Thyroid gland (tissue), 4 donors: ENCODE results near the gene ASGR1.

Experiments used
- CTCF ChIP-seq, 6 experiments: fragments of 200-600 bp in 3 of 6; fragments of 450-650 bp in 3 of 6; sonication (generic) in 3 of 6; IDR thresholded peaks; one replicate each; pipeline ENCODE4 v1.5.1; 2016 to 2019; ENCODE audit warnings: antibody characterized with exemption in 6 of 6, mild to moderate bottlenecking in 2 of 6, inconsistent platforms in 1 of 6, moderate library complexity in 1 of 6
- POLR2A ChIP-seq, 2 donors: fragments of 450-650 bp; IDR thresholded peaks; one replicate each; pipeline ENCODE4 v1.6.1; 2017; ENCODE audit warnings: antibody characterized with exemption in 2 of 2, mild to moderate bottlenecking in 2 of 2, moderate library complexity in 1 of 2

GRCh38 chr17:7156342-7156940, 22.7 kb downstream of the ASGR1 start:
- TF ChIP-seq CTCF (IDR thresholded peaks at IDR 0.05): no peak
- no peak for TF ChIP-seq POLR2A (IDR thresholded peaks at IDR 0.05)
